IMR-90 (cell line): Measurements from ENCODE around the gene HOXC10. TPM values are rescaled to one million over a fixed set of nuclear protein-coding genes. Genes with fewer than 3 reads are reported as not detected.

Experiments
- ATAC-seq: fragments of 200-7000 bp; cut with Tn5 transposase; 2 replicates; pipeline ENCODE4 v1.9.1; 2020; ENCODE audit warnings: low read depth, mild to moderate bottlenecking, moderate library complexity
- BruUV-seq: library from RNA; stranded (reverse); fragments of 400-500 nt; replicated peaks from 2 replicates; lab custom pipeline; 2021; lab: Mats Ljungman, UMichigan
- CTCF ChIA-PET: fragments of 300-600 bp; formaldehyde crosslinking; extraction: SDS; loops from one replicate; lab custom pipeline; 2021; ENCODE audit warnings: antibody characterized with exemption; lab: Yijun Ruan, JAX
- POLR2A ChIA-PET: fragments of 300-600 bp; sonication (Branson Sonifier 250); formaldehyde crosslinking; loops from one replicate; lab custom pipeline; 2022; ENCODE audit warnings: antibody characterized with exemption; ENCODE audit not compliant: unreplicated experiment; lab: Charles Lee
- DNase-seq: peaks from one replicate; pipeline ENCODE4 v3.0.0; 2013
- H2AFZ ChIP-seq: replicated peaks from 2 replicates; pipeline ENCODE3; 2013; ENCODE audit warnings: low read length, mild to moderate bottlenecking; ENCODE audit not compliant: poor library complexity
- H2AK5ac ChIP-seq: 2 replicates; pipeline ENCODE4 v1.6.1; 2013; ENCODE audit warnings: low read depth, low read length, inconsistent platforms
- H2AK9ac ChIP-seq: replicated peaks from 2 replicates; pipeline ENCODE3; 2013; ENCODE audit warnings: mild to moderate bottlenecking, low read depth, low read length, moderate library complexity; ENCODE audit not compliant: poor library complexity
- H2BK120ac ChIP-seq: 2 replicates; pipeline ENCODE4 v1.6.1; 2013; ENCODE audit warnings: low read depth, low read length, inconsistent platforms
- H2BK15ac ChIP-seq: 3 replicates; pipeline ENCODE4 v1.6.1; 2013; ENCODE audit warnings: low read depth, low read length, inconsistent platforms
- H2BK20ac ChIP-seq: 2 replicates; pipeline ENCODE4 v1.6.1; 2013; ENCODE audit warnings: low read depth, mild to moderate bottlenecking, inconsistent platforms, low read length, moderate library complexity
- H2BK5ac ChIP-seq: 2 replicates; pipeline ENCODE4 v1.6.1; 2013; ENCODE audit warnings: mild to moderate bottlenecking, low read depth, low read length, inconsistent platforms; ENCODE audit not compliant: poor library complexity, severe bottlenecking
- H3K14ac ChIP-seq: replicated peaks from 2 replicates; pipeline ENCODE4 v1.6.1; 2013; ENCODE audit warnings: low read depth, low read length, inconsistent platforms
- H3K18ac ChIP-seq: 2 replicates; pipeline ENCODE4 v1.6.1; 2013; ENCODE audit warnings: low read depth, low read length, control low read depth
- H3K23ac ChIP-seq: 2 replicates; pipeline ENCODE4 v1.6.1; 2013; ENCODE audit warnings: low read depth, low read length, inconsistent platforms
- H3K27ac ChIP-seq: 2 replicates; pipeline ENCODE4 v1.5.1; 2013; ENCODE audit warnings: mild to moderate bottlenecking, control low read depth, low read length; ENCODE audit not compliant: insufficient read depth
- H3K27me3 ChIP-seq: 2 replicates; pipeline ENCODE4 v1.6.1; 2013; ENCODE audit warnings: low read length; ENCODE audit not compliant: control insufficient read depth, insufficient read depth
- H3K36me3 ChIP-seq: 2 replicates; pipeline ENCODE4 v1.6.1; 2013; ENCODE audit warnings: low read length, mixed read lengths; ENCODE audit not compliant: control insufficient read depth, insufficient read depth
- H3K4ac ChIP-seq: 2 replicates; pipeline ENCODE4 v1.6.1; 2013; ENCODE audit warnings: low read depth, low read length, inconsistent platforms
- H3K4me1 ChIP-seq: 2 replicates; pipeline ENCODE4 v1.6.1; 2013; ENCODE audit warnings: low read length, mixed read lengths; ENCODE audit not compliant: control insufficient read depth, insufficient read depth
- H3K4me2 ChIP-seq: 2 replicates; pipeline ENCODE4 v1.6.1; 2013; ENCODE audit warnings: low read depth, mild to moderate bottlenecking, control low read depth, low read length, moderate library complexity
- H3K4me3 ChIP-seq: 2 replicates; pipeline ENCODE4 v1.5.1; 2013; ENCODE audit warnings: low read depth, mild to moderate bottlenecking, control low read depth, low read length, moderate library complexity; ENCODE audit not compliant: insufficient read depth
- H3K56ac ChIP-seq: 2 replicates; pipeline ENCODE4 v1.6.1; 2013; ENCODE audit warnings: low read length, inconsistent platforms; ENCODE audit not compliant: insufficient read depth; ENCODE audit errors: extremely low read depth
- H3K79me1 ChIP-seq, 2 experiments: 2 replicates each; pipeline ENCODE4 v1.6.1; 2013; ENCODE audit warnings: low read length in 2 of 2, inconsistent platforms in 1 of 2, low read depth in 1 of 2
- H3K9ac ChIP-seq: 2 replicates; pipeline ENCODE4 v1.6.1; 2013; ENCODE audit warnings: low read depth, low read length, control low read depth
- H3K9me1 ChIP-seq: 2 replicates; pipeline ENCODE4 v1.6.1; 2013; ENCODE audit warnings: low read length, inconsistent platforms; ENCODE audit not compliant: insufficient read depth
- H3K9me3 ChIP-seq: 2 replicates; pipeline ENCODE4 v1.6.1; 2013; ENCODE audit warnings: low read length; ENCODE audit not compliant: control insufficient read depth, insufficient read depth
- H4K20me1 ChIP-seq: 2 replicates; pipeline ENCODE4 v1.6.1; 2013; ENCODE audit warnings: low read length, inconsistent platforms; ENCODE audit not compliant: insufficient read depth
- H4K5ac ChIP-seq: 2 replicates; pipeline ENCODE4 v1.6.1; 2013; ENCODE audit warnings: mild to moderate bottlenecking, low read depth, low read length, control low read depth
- H4K8ac ChIP-seq, 2 experiments: 2 replicates each; pipeline ENCODE4 v1.6.1; 2013; ENCODE audit warnings: low read depth in 2 of 2, low read length in 2 of 2, control low read depth in 1 of 2, inconsistent platforms in 1 of 2
- H4K91ac ChIP-seq: 2 replicates; pipeline ENCODE4 v1.6.1; 2013; ENCODE audit warnings: low read depth, low read length, inconsistent platforms; ENCODE audit not compliant: insufficient read depth
- BHLHE40 ChIP-seq: fragments of 150-350 bp; IDR thresholded peaks from 2 replicates; pipeline ENCODE4 v1.6.1; 2016; ENCODE audit warnings: mild to moderate bottlenecking, low read depth, low read length
- CEBPB ChIP-seq: IDR thresholded peaks from 2 replicates; pipeline ENCODE4 v1.6.1; 2012; ENCODE audit warnings: low read depth, low read length, improper control_type of control experiment
- CHD1 ChIP-seq: IDR thresholded peaks from 2 replicates; pipeline ENCODE4 v1.6.1; 2012; ENCODE audit warnings: low read depth, low read length, improper control_type of control experiment
- CTCF ChIP-seq: conservative IDR thresholded peaks from 2 replicates; pipeline ENCODE4 v1.5.1; 2012; ENCODE audit warnings: mild to moderate bottlenecking, low read depth, low read length, improper control_type of control experiment
- ELK1 ChIP-seq: fragments of 150-350 bp; IDR thresholded peaks from 2 replicates; pipeline ENCODE4 v1.6.1; 2016; ENCODE audit warnings: low read depth, mild to moderate bottlenecking, low read length, moderate library complexity, borderline replicate concordance
- FOS ChIP-seq: fragments of 150-350 bp; IDR thresholded peaks from 2 replicates; pipeline ENCODE4 v1.6.1; 2016; ENCODE audit warnings: low read depth, low read length
- MAFK ChIP-seq: IDR thresholded peaks from 2 replicates; pipeline ENCODE4 v1.6.1; 2012; ENCODE audit warnings: low read depth, low read length, improper control_type of control experiment
- MAZ ChIP-seq: IDR thresholded peaks from 2 replicates; pipeline ENCODE4 v1.6.1; 2012; ENCODE audit warnings: low read depth, mild to moderate bottlenecking, low read length, improper control_type of control experiment, moderate library complexity, borderline replicate concordance
- MXI1 ChIP-seq: IDR thresholded peaks from 2 replicates; pipeline ENCODE4 v1.6.1; 2012; ENCODE audit warnings: low read depth, mild to moderate bottlenecking, low read length, moderate library complexity, borderline replicate concordance
- NFE2L2 ChIP-seq: fragments of 150-350 bp; IDR thresholded peaks from 2 replicates; pipeline ENCODE4 v1.6.1; 2016; ENCODE audit warnings: low read depth, mild to moderate bottlenecking, low read length
- POLR2A ChIP-seq: IDR thresholded peaks from 2 replicates; pipeline ENCODE4 v1.6.1; 2012; ENCODE audit warnings: mild to moderate bottlenecking, low read depth, low read length
- RAD21 ChIP-seq: IDR thresholded peaks from 2 replicates; pipeline ENCODE4 v1.6.1; 2012; ENCODE audit warnings: low read length, improper control_type of control experiment
- RCOR1 ChIP-seq: IDR thresholded peaks from 2 replicates; pipeline ENCODE4 v1.6.1; 2012; ENCODE audit warnings: mild to moderate bottlenecking, low read length, improper control_type of control experiment; ENCODE audit not compliant: insufficient replicate concordance
- RFX5 ChIP-seq: IDR thresholded peaks from 2 replicates; pipeline ENCODE4 v1.8.0; 2012; ENCODE audit warnings: low read depth, mild to moderate bottlenecking, low read length, moderate library complexity
- SMC3 ChIP-seq: fragments of 150-350 bp; IDR thresholded peaks from 2 replicates; pipeline ENCODE4 v1.6.1; 2016; ENCODE audit warnings: low read depth, mild to moderate bottlenecking, antibody characterized with exemption, low read length, moderate library complexity
- USF2 ChIP-seq: fragments of 150-350 bp; IDR thresholded peaks from 2 replicates; pipeline ENCODE4 v1.6.1; 2017; ENCODE audit warnings: mild to moderate bottlenecking, antibody characterized with exemption, low read length, low read depth
- WGBS, 2 experiments: methylation state at CpG; one replicate each; pipeline versions ENCODE4 v1.1.5 to v1.1.7; 2013; ENCODE audit warnings: missing lambda C conversion rate in 2 of 2; ENCODE audit not compliant: insufficient read length in 1 of 2; ENCODE audit errors: extremely low coverage in 2 of 2; 5-methylcytosine and 5-hydroxymethylcytosine counted together
- dilution Hi-C: fragments of 300-500 bp; cut with HindIII; formaldehyde crosslinking; loops from one replicate; pipeline ENCODE4 v1.14.3; 2018; ENCODE audit warnings: low sequenced_read_pairs; ENCODE audit not compliant: unreplicated experiment
- in situ Hi-C: fragments of 300-500 bp; cut with MboI; formaldehyde crosslinking; loops from 3 replicates; pipeline ENCODE4 v1.14.3; 2019; ENCODE audit warnings: low sequenced_read_pairs, inconsistent platforms, mixed read lengths
- intact Hi-C: fragments of 100-400 bp; cut with micrococcal nuclease; formaldehyde crosslinking; loops from 2 replicates; pipeline ENCODE4 v1.10.0; 2022
- polyA plus RNA-seq, 3 experiments: library from polyadenylated mRNA; depleted of rRNA; stranded (reverse); fragments of >200 nt; gene quantifications; 2 replicates each; pipeline ENCODE4 v1.2.3, GENCODE V29; 2012; ENCODE audit warnings: low replicate concordance in 1 of 3
- total RNA-seq: library from RNA; depleted of rRNA; stranded (reverse); fragments of >200 nt; gene quantifications from 2 replicates; pipeline ENCODE4 v1.2.3, GENCODE V29; 2012

Gene HOXC10
- total and polyA plus RNA-seq, 2 of the 4 experiments (the other 2 are of a cell fraction), result 0.15 TPM; not detected in 1

- Histone ChIP-seq H2BK120ac (no peak overlapping the region), H3K18ac (no peak overlapping the region), H2AK9ac (no peak overlapping the region), H3K14ac (no peak overlapping the region), H2AK5ac (no peak overlapping the region), H3K4me2 (no peak overlapping the region; the same call in 1 of the 2 replicates), H3K9ac (no peak overlapping the region), H3K27me3 (peaks cover 95% of the 10 kb centered on the region), H3K36me3 (no peaks in the 10 kb centered on the region), H3K4ac (no peak overlapping the region), H4K91ac (no peak overlapping the region), H3K27ac (no peak overlapping the region), H2AFZ (no peak overlapping the region), H3K79me1 (no peaks in the 10 kb centered on the region), H2BK5ac (no peak overlapping the region), H4K20me1 (no peaks in the 10 kb centered on the region), H4K8ac (no peak overlapping the region), H3K9me3 (peaks cover 2% of the 10 kb centered on the region), H3K56ac (no peak overlapping the region), H3K9me1 (no peaks in the 10 kb centered on the region), H2BK20ac (no peak overlapping the region), H3K23ac (no peak overlapping the region), H4K5ac (no peak overlapping the region), H3K4me1 (no peaks in the 10 kb centered on the region), H2BK15ac (no peak overlapping the region), H3K4me3 (no peak overlapping the region)
- no TSS peak for BruUV-seq
- intact Hi-C loops, result no loop called here
- TF ChIP-seq POLR2A, result no peak
- no peak for TF ChIP-seq MXI1
- TF ChIP-seq CTCF, result no peak
- TF ChIP-seq CEBPB, result no peak
- TF ChIP-seq ELK1, result no peak
- no peak for TF ChIP-seq USF2
- TF ChIP-seq FOS, result no peak
- no peak for TF ChIP-seq NFE2L2
- no peak for TF ChIP-seq MAFK
- no peak for TF ChIP-seq BHLHE40
- no peak for TF ChIP-seq RFX5
- TF ChIP-seq SMC3, result no peak
- no peak for TF ChIP-seq RCOR1
- no peak for TF ChIP-seq CHD1
- TF ChIP-seq MAZ, result no peak
- no peak for TF ChIP-seq RAD21
- DNase-seq, result no peak
- ChIA-PET POLR2A (no interaction called here), CTCF (no interaction called here)
- in situ Hi-C loops, result no loop called here
- dilution Hi-C loops, result no loop called here
- WGBS, 2 experiments, result 8% methylated on average over 9 of the region's 36 CpGs; no CpG with 5 or more reads in 1 of the 2 experiments
- ATAC-seq, result no peak
These were observed 18.4 kb upstream of the HOXC10 start for GRCh38 chr12:53966385-53967133.
